ENCODE measurements around the gene EGLN2.

The EGLN2 gene

DNA sequence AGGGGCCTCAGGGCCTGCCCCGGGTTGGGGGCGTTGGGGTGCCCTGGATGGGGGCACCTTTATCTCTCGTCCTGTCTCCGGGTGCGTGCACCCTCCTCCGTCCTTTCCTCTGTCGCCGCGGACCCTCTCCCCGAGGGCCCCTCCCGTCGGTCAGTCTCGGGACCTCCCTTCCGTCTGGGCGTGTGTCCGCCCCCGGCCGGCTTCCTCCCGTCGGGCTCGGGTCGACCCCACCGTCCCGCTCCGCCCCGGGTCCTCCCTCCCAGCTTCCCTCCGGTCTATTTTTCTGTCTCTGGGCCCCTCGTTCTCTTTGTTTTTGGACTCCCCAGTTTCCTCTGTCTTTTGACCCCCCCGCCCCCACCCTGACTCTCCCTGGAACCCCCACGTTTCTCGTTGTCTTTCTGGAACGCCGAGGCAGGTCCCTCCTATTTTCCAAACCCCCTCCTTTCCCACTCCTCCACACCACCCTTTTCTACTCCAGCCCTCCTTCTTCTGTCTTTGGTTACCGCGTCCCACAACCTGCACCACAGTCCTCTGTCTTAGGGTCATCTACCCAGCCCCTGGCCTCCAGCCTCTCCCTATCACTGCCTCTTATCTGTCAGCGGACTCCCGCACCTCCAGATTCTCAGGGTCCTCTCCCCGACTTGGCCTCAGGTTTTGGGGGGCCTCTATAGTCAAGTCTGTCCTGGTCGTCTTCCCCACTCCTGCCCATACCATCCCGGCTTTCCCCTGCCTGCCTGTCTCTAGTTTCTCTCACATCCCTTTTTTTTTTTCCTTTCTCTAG is 757 bp downstream of the EGLN2 start (continued):
- TF ChIP-seq KLF7 (tag by site-specific recombination; IDR thresholded peaks at IDR 0.05; ENCODE audit: borderline replicate concordance) (peak; percentile 87; the same call in 1 of the 2 replicates), TCF7L2 (IDR thresholded peaks at IDR 0.05; ENCODE audit: borderline replicate concordance, low read depth, low read length) (no peak), ZNF623 (tag by site-specific recombination; IDR thresholded peaks at IDR 0.05) (peak; percentile 18; the same call in 1 of the 2 replicates), ZNF398 (tag by site-specific recombination; IDR thresholded peaks at IDR 0.05) (peak; percentile 80), ZSCAN23 (tag by site-specific recombination; IDR thresholded peaks at IDR 0.05) (0 out of 2 replicates have a peak, but pooled peaks have one; percentile 34)

- Histone ChIP-seq H3K4me1 (ENCODE audit: control insufficient read depth, insufficient read depth, low read length) (peaks cover 60% of the 10 kb centered on the region), H3K4me3 (ENCODE audit: low read depth, low read length) (peak overlapping the region; percentile 68), H3K9me3 (ENCODE audit: control insufficient read depth, insufficient read depth, low read depth, low read length) (no peaks in the 10 kb centered on the region), H3K36me3 (ENCODE audit: control insufficient read depth in 2 of 2, insufficient read depth in 1 of 2, low read length in 2 of 2) (peaks cover 35 to 49% of the 10 kb centered on the region in 2 experiments), H3K27ac (ENCODE audit: extremely low read depth, low read depth, low read length) (peak overlapping the region; percentile 92)
- ChIA-PET POLR2A (interaction anchor here (0.5 to 8.6 kb wide), 4 partner anchors 22 to 96 kb away, joined by 3 to 66 read pairs (median 30); partner anchors contain the start of genes ACTMAP, RAB4B and SNRPA), CTCF (no interaction called here)
- TF ChIP-seq ZNF404 (tag by site-specific recombination; IDR thresholded peaks at IDR 0.05) (no peak), ZNF623 (tag by site-specific recombination; IDR thresholded peaks at IDR 0.05) (no peak), MYNN (tag by site-specific recombination; IDR thresholded peaks at IDR 0.05; ENCODE audit: borderline replicate concordance) (no peak), ZNF660 (tag by site-specific recombination; IDR thresholded peaks at IDR 0.05) (no peak), ZNF658 (tag by site-specific recombination; IDR thresholded peaks at IDR 0.05) (no peak), ZBTB48 (tag by site-specific recombination; IDR thresholded peaks at IDR 0.05) (peak; percentile 97), GLIS2 (tag by site-specific recombination; IDR thresholded peaks at IDR 0.05) (peak; percentile 13; the same call in 1 of the 2 replicates), ELK4 (IDR thresholded peaks at IDR 0.05; ENCODE audit: borderline replicate concordance, low read depth, low read length) (no peak), ZNF155 (tag by site-specific recombination; IDR thresholded peaks at IDR 0.05) (no peak), MZF1 (tag by site-specific recombination; IDR thresholded peaks at IDR 0.05; ENCODE audit: borderline replicate concordance) (no peak), BCL11B (tag by site-specific recombination; IDR thresholded peaks at IDR 0.05; ENCODE audit: low read depth) (0 out of 2 replicates have a peak, but pooled peaks have one; percentile 42), ZNF366 (tag by site-specific recombination; conservative IDR thresholded peaks at IDR 0.05) (no peak), IKZF3 (tag by site-specific recombination; IDR thresholded peaks at IDR 0.05) (no peak)
- TF ChIP-seq, protein P1, sequence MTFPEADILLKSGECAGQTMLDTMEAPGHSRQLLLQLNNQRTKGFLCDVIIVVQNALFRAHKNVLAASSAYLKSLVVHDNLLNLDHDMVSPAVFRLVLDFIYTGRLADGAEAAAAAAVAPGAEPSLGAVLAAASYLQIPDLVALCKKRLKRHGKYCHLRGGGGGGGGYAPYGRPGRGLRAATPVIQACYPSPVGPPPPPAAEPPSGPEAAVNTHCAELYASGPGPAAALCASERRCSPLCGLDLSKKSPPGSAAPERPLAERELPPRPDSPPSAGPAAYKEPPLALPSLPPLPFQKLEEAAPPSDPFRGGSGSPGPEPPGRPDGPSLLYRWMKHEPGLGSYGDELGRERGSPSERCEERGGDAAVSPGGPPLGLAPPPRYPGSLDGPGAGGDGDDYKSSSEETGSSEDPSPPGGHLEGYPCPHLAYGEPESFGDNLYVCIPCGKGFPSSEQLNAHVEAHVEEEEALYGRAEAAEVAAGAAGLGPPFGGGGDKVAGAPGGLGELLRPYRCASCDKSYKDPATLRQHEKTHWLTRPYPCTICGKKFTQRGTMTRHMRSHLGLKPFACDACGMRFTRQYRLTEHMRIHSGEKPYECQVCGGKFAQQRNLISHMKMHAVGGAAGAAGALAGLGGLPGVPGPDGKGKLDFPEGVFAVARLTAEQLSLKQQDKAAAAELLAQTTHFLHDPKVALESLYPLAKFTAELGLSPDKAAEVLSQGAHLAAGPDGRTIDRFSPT (tag by site-specific recombination; IDR thresholded peaks at IDR 0.05) = peak; percentile 73; the same call in 1 of the 2 replicates
- TF ChIP-seq, protein P2, sequence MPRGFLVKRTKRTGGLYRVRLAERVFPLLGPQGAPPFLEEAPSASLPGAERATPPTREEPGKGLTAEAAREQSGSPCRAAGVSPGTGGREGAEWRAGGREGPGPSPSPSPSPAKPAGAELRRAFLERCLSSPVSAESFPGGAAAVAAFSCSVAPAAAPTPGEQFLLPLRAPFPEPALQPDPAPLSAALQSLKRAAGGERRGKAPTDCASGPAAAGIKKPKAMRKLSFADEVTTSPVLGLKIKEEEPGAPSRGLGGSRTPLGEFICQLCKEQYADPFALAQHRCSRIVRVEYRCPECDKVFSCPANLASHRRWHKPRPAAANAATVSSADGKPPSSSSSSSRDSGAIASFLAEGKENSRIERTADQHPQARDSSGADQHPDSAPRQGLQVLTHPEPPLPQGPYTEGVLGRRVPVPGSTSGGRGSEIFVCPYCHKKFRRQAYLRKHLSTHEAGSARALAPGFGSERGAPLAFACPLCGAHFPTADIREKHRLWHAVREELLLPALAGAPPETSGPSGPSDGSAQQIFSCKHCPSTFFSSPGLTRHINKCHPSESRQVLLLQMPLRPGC (tag by site-specific recombination; IDR thresholded peaks at IDR 0.05) = no peak
Observed at GRCh38 chr19:40800339-40800996, 1.5 kb downstream of the EGLN2 start.
